ENCODE data around the gene DAPP1. TPM values are rescaled to one million over a fixed set of nuclear protein-coding genes. Genes with fewer than 3 reads are reported as not detected.
"Not testable (repeated sequence)": the region's sequence is repeated elsewhere in the genome, so short reads cannot be mapped to it uniquely, and the experiment has no call there.

DAPP1 gene
- 2.1 TPM for polyA plus RNA-seq (ENCODE audit: insufficient read length)

- DNase-seq, result peak; percentile 10
Measured at GRCh38 chr4:99816545-99817308, at the start of gene DAPP1. Gene DAPP1, plus strand, starts transcription at chr4:99816827. Its CDS starts 87 bp downstream, at chr4:99816914.

GRCh38 chr4:99770842-99771241, 45.8 kb upstream of the DAPP1 start:
- DNase-seq, result not testable (repeated sequence)

GRCh38 chr4:99783940-99784339, 32.7 kb upstream of the DAPP1 start:
- no peak for DNase-seq

- DNase-seq, result no peak
Measured at GRCh38 chr4:99784842-99785241, 31.8 kb upstream of the DAPP1 start.

GRCh38 chr4:99790796-99791617, 25.6 kb upstream of the DAPP1 start:
- no peak for DNase-seq

GRCh38 chr4:99800332-99801004, 16.2 kb upstream of the DAPP1 start:
- no peak for DNase-seq

- DNase-seq, result no peak
Measured at GRCh38 chr4:99801005-99801699, 15.5 kb upstream of the DAPP1 start.

- no peak for DNase-seq
Measured at GRCh38 chr4:99803566-99804101, 13.0 kb upstream of the DAPP1 start.

- DNase-seq, result no peak
Measured at GRCh38 chr4:99806545-99806944, 10.1 kb upstream of the DAPP1 start.

- no peak for DNase-seq
Measured at GRCh38 chr4:99807666-99808065, 9.0 kb upstream of the DAPP1 start.

GRCh38 chr4:99808260-99808857, 8.3 kb upstream of the DAPP1 start:
- no peak for DNase-seq

- DNase-seq, result no peak
Measured at GRCh38 chr4:99809326-99809725, 7.3 kb upstream of the DAPP1 start.

GRCh38 chr4:99810536-99810935, 6.1 kb upstream of the DAPP1 start:
- DNase-seq, result no peak

- no peak for DNase-seq
Measured at GRCh38 chr4:99811117-99811516, 5.5 kb upstream of the DAPP1 start.

- no peak for DNase-seq
Measured at GRCh38 chr4:99811850-99812249, 4.8 kb upstream of the DAPP1 start.

GRCh38 chr4:99815597-99816011, 1.0 kb upstream of the DAPP1 start:
- no peak for DNase-seq

GRCh38 chr4:99817309-99817890, 773 bp downstream of the DAPP1 start:
- DNase-seq, result no peak

- no peak for DNase-seq
Measured at GRCh38 chr4:99818661-99819060, 2.0 kb downstream of the DAPP1 start.

GRCh38 chr4:99821918-99822503, 5.4 kb downstream of the DAPP1 start:
- no peak for DNase-seq

- no peak for DNase-seq
Measured at GRCh38 chr4:99822734-99823133, 6.1 kb downstream of the DAPP1 start.

- DNase-seq, result no peak
Measured at GRCh38 chr4:99824070-99824599, 7.5 kb downstream of the DAPP1 start.

Data from hindlimb muscle (tissue), 1 donor.